HG02981 (cell line): ENCODE data around the gene GFAP.

Experiments used
- ATAC-seq: cut with Tn5 transposase; IDR thresholded peaks from one replicate; pipeline ENCODE4 v1.9.1; 2021; ENCODE audit warnings: mild to moderate bottlenecking, moderate library complexity; ENCODE audit not compliant: unreplicated experiment

GFAP gene

GRCh38 chr17:44932096-44932786, 16.9 kb upstream of the GFAP start:
- ATAC-seq, result no peak

GRCh38 chr17:44931376-44931775, 16.1 kb upstream of the GFAP start:
- no peak for ATAC-seq

- ATAC-seq, result no peak
Observed at GRCh38 chr17:44930667-44931066, 15.4 kb upstream of the GFAP start.

DNA sequence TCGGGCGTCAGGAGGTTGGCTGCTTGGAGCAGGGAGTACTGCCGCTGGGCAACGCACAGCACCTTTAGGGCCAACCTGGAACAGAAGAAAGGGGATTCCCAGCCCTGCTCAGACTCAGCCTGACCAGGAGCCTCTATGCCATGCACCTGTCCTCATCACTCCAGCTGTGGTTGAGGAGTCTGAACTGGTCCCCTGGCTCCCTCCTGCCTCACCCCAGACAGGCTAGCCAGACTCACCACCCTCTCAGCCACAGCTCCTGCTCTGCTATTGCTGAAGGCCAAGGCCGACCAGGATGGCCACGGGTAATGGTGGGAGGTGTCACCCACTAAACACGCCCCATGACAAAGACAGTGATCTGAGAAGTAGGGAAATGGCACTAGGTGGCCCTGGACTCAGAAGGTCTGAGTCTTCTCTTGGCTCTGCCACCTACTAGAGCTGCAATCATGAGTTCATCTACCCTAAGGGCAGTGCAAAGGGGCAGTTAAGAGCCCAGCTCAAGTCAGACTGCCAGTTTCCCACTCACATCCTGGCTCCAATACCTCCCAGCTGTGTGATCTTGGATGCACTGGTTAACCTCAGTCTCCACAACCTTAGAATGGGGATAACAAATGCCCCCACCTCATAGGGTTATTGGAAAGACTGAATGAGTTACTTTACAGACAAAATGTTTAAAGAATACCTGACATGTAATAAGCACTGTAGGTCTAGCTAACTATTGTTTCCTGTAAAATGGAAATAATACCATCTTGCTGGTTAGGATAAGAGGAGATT, 13.8 kb upstream of the GFAP start:
- ATAC-seq, result no peak

GRCh38 chr17:44928136-44928535, 12.8 kb upstream of the GFAP start:
- no peak for ATAC-seq

DNA sequence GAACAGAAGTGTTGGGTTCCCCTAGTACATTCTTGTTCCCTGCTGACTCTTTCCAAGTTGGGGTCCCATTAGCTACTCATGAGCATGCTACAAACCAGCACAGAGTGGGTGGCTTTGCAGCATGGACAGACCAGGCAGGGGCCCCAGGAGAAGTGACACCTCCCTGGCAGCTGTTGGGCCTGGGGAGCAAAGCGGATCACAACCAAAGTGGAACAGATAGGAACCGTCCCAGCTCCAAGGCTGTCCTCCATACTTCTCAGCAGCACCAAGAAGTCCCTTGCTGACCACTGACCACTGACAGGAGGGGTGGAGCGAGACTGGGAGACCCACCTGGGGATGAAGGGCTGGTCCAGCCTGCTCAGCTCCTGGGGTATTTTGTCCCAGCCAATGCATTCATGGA, 12.4 kb upstream of the GFAP start:
- ATAC-seq, result no peak

DNA sequence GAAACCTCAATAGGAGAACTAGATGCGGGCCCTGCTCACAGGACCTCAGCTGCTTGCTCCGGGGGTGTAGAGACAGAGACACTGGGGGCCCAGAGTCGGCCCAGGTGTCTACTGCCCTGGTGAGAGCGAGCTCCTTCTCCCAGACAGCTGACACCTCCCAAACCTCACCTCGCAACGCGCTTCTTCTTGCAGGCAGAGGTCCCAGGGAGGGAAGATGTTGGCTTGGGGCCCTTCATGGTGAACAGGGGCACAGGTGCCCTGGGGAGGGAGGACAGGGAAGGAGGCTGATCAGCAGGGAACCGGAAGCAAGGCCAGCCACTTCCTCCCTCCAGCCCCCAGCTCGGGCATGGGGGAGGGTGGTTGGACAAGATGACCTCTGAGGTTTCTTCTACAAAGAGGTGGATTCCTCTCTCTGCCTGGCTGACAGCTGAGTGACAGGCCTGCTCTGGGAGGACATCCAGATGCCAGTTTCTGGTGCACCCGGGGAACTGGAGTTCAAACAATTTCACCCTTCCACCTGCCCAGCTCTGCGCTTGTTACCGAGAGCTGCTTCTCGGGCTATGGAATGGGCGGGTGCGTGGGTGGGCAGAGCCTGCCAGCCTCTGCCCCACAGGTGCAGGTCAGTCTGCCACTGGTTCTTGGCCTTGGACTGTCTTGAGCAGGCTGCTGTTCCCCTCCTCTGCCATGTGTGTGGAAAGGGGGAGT, 11.7 kb upstream of the GFAP start:
- ATAC-seq, result no peak

- no peak for ATAC-seq
Observed at GRCh38 chr17:44925731-44926697, 10.7 kb upstream of the GFAP start.

- no peak for ATAC-seq
Observed at GRCh38 chr17:44924107-44924544, 8.8 kb upstream of the GFAP start.

- ATAC-seq, result no peak
Observed at GRCh38 chr17:44922746-44923470, 7.6 kb upstream of the GFAP start.

- no peak for ATAC-seq
Observed at GRCh38 chr17:44922136-44922535, 6.8 kb upstream of the GFAP start.

- no peak for ATAC-seq
Observed at GRCh38 chr17:44921122-44921882, 6.0 kb upstream of the GFAP start.

DNA sequence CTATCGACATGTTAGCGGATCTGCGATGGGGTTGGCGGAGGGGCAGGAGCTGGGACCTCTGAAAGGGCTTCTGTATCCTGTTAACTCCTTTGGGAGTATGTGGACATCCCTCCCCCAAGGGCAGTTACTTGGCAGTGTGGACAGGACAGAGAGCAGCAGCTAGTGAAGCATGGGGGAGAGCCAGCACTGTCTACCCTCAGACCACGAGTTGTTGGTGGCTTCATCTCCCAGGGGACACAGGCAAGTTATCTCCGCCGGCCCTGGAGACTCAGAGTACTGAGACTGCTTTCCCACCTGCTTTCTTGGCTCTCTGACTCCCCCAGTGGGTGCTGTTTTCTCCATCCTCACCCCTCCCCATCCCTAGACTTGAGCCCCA, 5.3 kb upstream of the GFAP start:
- ATAC-seq, result no peak

DNA sequence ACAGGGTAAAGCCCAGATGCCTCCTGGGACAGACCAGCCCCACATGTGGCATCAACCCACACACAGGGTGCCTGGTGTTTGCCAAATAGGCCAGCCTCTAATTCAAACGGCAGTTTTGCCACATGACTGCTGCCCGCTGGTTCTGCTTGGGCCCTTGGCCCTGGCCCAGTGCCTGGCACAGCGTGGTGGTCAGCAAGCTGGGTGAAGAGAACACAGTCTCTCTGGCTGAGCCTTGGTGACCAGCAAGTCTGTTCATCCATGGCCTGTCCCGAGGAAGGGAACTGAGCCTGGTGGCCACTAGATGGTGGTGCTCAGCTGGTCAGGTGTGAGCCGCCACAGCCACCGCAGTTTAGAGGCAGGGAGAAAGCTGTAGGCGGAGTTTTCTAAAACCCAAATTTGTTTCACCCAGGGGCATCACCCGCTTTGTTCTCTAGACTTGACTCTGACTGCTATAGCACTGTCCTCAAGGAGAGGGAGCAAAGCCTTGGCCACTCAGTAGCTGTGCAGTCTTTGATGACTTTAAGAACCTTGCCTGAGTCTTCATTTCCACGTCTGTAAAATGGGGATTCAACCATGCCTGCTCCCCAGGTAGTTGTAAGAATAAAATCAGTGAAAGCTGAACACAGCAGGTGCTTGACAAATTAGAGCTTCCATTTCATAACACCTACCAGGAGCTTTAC, 4.7 kb upstream of the GFAP start:
- ATAC-seq, result peak; percentile 60

DNA sequence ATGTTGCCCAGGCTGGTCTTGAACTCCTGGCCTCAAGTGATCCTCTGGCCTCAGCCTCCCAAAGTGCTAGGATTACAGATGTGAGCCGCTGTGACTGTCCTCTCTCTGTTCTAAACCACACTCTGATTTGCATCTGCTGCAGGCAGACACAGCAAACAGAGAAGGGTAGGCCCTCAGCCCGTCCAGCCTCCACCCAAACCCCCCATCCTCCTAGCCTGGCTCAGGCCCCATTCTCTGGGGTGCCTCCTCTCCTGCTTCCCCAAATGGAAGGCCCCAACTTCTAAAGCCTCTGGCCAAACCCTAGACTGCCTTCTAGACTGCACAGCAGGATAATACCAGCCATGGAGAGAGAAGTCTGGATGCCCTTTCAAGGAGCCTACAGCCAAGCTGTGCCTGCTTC, 4.1 kb upstream of the GFAP start:
- no peak for ATAC-seq

DNA sequence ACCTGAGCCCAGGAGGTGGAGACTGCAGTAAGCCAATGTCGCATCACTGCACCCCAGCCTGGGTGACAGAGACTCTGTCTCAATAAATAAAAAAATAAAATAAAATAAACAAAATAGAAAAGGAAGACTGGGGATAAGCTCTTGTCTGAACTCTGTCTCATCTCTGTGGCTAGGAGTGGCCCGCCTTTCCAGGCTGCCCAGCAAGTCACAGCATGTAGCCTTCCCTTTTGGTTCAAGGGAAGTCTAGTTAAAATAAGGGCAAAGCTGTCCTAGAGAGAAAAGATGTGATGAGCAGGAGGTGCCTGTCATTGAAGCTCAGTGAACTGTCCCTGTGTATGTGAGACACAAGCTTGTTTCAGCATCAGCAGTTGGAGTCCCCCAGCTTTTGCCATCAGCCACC, 2.7 kb upstream of the GFAP start:
- ATAC-seq, result no peak

GRCh38 chr17:44917456-44917855, 2.2 kb upstream of the GFAP start:
- no peak for ATAC-seq

DNA sequence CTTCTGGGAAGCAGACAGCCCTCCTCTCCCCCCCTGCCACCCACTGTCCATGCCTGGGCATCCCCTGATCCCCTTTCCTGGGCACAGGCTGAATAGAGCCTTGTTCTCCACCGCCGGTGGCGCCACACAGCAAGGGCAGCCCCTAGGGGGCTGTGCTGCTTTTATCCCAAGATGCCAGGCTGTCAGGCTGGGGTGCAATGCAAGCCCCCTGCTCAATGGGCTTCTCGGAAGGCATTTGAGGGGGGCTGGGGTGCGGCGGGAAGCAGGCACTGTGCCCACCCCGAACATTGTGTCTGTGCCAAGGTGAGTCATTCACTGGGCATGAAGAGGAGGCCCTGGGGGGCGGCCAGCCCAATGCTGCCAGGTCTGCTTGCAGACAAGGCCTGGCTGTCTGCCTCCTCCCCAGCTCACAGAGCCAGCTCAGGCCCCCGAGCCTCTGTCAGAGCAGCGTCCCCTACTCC, 1.5 kb upstream of the GFAP start:
- ATAC-seq, result no peak
